ENCODE results near the gene ENG. TPM values are rescaled to one million over a fixed set of nuclear protein-coding genes. Genes with fewer than 3 reads are reported as not detected.
A peak's percentile ranks its signal among the peaks of the same experiment; 100 is the strongest.

The ENG gene
- total and polyA plus RNA-seq, 2 of the 8 experiments (the other 6 are each of a cell fraction or from before 2014, with no cell fraction given) = 1.8 to 4.4 TPM

- TF ChIP-seq, protein P1, sequence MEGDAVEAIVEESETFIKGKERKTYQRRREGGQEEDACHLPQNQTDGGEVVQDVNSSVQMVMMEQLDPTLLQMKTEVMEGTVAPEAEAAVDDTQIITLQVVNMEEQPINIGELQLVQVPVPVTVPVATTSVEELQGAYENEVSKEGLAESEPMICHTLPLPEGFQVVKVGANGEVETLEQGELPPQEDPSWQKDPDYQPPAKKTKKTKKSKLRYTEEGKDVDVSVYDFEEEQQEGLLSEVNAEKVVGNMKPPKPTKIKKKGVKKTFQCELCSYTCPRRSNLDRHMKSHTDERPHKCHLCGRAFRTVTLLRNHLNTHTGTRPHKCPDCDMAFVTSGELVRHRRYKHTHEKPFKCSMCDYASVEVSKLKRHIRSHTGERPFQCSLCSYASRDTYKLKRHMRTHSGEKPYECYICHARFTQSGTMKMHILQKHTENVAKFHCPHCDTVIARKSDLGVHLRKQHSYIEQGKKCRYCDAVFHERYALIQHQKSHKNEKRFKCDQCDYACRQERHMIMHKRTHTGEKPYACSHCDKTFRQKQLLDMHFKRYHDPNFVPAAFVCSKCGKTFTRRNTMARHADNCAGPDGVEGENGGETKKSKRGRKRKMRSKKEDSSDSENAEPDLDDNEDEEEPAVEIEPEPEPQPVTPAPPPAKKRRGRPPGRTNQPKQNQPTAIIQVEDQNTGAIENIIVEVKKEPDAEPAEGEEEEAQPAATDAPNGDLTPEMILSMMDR (IDR thresholded peaks at IDR 0.05; ENCODE audit: control extremely low read depth in 1 of 3, insufficient read depth in 1 of 3, low read depth in 1 of 3, low read length in 3 of 3) = peak in 2 of 3 experiments; percentile 80 to 87; a peak in 3 of 4 replicates
These were observed 48.8 kb downstream of the ENG start (continued) for GRCh38 chr9:127805620-127806019.
